ENCODE data around the gene LIPC.

GRCh38 chr15:58543664-58544335, 112.0 kb downstream of the LIPC start:
- TF ChIP-seq POLR2A (IDR thresholded peaks at IDR 0.05) (no peak), CTCF (IDR thresholded peaks at IDR 0.05) (no peak)
